HG03095 (cell line): ENCODE measurements around the gene IL24.

Experiments
- ATAC-seq: cut with Tn5 transposase; IDR thresholded peaks from one replicate; pipeline ENCODE4 v1.9.1; 2021; ENCODE audit warnings: moderate library complexity; ENCODE audit not compliant: unreplicated experiment

The IL24 gene

GRCh38 chr1:206878456-206878855, 18.8 kb upstream of the IL24 start:
- ATAC-seq = no peak

- ATAC-seq = no peak
These were observed 16.9 kb upstream of the IL24 start for GRCh38 chr1:206880314-206880713.

GRCh38 chr1:206882555-206882954, 14.7 kb upstream of the IL24 start:
- ATAC-seq = no peak

- ATAC-seq = no peak
These were observed 14.1 kb upstream of the IL24 start for GRCh38 chr1:206883160-206883559.

- no peak for ATAC-seq
These were observed 13.4 kb upstream of the IL24 start for GRCh38 chr1:206883876-206884275.

- ATAC-seq = no peak
These were observed 11.7 kb upstream of the IL24 start for GRCh38 chr1:206885341-206886060.

- no peak for ATAC-seq
These were observed 10.4 kb upstream of the IL24 start for GRCh38 chr1:206886831-206887230.

- ATAC-seq = no peak
These were observed 9.5 kb upstream of the IL24 start for GRCh38 chr1:206887701-206888100.

- no peak for ATAC-seq
These were observed 6.8 kb upstream of the IL24 start for GRCh38 chr1:206890125-206891060.

- ATAC-seq = no peak
These were observed 5.8 kb upstream of the IL24 start for GRCh38 chr1:206891412-206891811.

- no peak for ATAC-seq
These were observed 4.8 kb upstream of the IL24 start for GRCh38 chr1:206892351-206892984.

GRCh38 chr1:206893380-206893779, 3.9 kb upstream of the IL24 start:
- no peak for ATAC-seq

GRCh38 chr1:206895325-206895724, 1.9 kb upstream of the IL24 start:
- ATAC-seq = no peak

GRCh38 chr1:206895837-206896242, 1.4 kb upstream of the IL24 start:
- ATAC-seq = no peak

- no peak for ATAC-seq
These were observed 982 bp upstream of the IL24 start for GRCh38 chr1:206896261-206896660.

- ATAC-seq = no peak
These were observed 1.1 kb downstream of the IL24 start for GRCh38 chr1:206898089-206898914.

GRCh38 chr1:206898915-206899431, 1.7 kb downstream of the IL24 start:
- no peak for ATAC-seq

GRCh38 chr1:206899717-206900116, 2.5 kb downstream of the IL24 start:
- ATAC-seq = no peak

- ATAC-seq = no peak
These were observed 2.9 kb downstream of the IL24 start for GRCh38 chr1:206900149-206900548.

- ATAC-seq = no peak
These were observed 4.7 kb downstream of the IL24 start for GRCh38 chr1:206901944-206902343.

- no peak for ATAC-seq
These were observed 5.5 kb downstream of the IL24 start for GRCh38 chr1:206902702-206903101.
